GM18873 (cell line): ENCODE measurements around the gene KRTAP4-16.
"Not testable (repeated sequence)": the region's sequence is repeated elsewhere in the genome, so short reads cannot be mapped to it uniquely, and the experiment has no call there.

Experiments
- ATAC-seq: cut with Tn5 transposase; IDR thresholded peaks from one replicate; pipeline ENCODE4 v1.9.1; 2021; ENCODE audit warnings: mild to moderate bottlenecking, moderate library complexity, moderate number of reproducible peaks; ENCODE audit not compliant: unreplicated experiment, low FRiP score

The KRTAP4-16 gene

GRCh38 chr17:41101586-41102259 is at the start of gene KRTAP4-16:
TSS of gene KRTAP4-16 (minus strand) at chr17:41102209. CDS start at chr17:41102209, 0 bp downstream.
- ATAC-seq = no peak

GRCh38 chr17:41151525-41151924 is 49.5 kb upstream of the KRTAP4-16 start:
- no peak for ATAC-seq

DNA sequence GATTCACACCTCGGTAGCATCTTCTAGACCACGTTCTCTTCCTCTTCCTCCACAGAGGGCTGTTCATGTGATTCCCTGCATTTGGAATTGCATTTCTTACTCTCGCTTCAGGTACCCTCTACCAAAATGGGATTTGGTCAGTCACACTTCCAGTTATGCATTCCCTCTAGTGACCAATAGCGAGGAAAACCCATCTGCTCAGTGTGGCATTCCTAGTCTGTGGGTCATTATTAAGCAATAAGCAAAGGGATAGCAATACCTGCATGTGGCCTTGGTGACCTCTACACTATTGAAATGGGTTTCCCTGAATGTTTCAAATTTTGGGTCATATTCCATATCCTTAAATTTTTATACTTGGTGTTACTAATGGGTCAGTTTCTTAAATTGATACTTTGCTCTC is 48.0 kb upstream of the KRTAP4-16 start:
- ATAC-seq = no peak

DNA sequence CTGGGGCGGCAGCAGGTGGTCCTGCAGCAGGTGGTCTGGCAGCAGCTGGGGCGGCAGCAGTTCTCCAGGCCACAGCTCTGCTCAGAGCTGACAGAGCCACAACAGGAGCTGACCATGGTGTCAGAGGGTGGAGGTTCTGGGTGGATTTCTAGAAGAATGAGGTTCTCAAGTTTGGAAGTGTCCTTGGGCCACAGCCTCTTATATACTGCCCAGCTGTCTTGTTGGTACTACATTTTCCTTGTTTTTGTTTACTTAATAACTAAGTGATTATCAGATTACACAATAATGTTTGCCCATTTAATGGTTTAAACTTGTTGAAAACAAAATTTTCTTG is 47.6 kb upstream of the KRTAP4-16 start, which contains the start of gene KRTAP4-5:
KRTAP4-5 (minus strand) TSS at position 174 of the 334 bp plus-strand sequence; CDS start at position 116, 58 bp downstream.
- no peak for ATAC-seq

DNA sequence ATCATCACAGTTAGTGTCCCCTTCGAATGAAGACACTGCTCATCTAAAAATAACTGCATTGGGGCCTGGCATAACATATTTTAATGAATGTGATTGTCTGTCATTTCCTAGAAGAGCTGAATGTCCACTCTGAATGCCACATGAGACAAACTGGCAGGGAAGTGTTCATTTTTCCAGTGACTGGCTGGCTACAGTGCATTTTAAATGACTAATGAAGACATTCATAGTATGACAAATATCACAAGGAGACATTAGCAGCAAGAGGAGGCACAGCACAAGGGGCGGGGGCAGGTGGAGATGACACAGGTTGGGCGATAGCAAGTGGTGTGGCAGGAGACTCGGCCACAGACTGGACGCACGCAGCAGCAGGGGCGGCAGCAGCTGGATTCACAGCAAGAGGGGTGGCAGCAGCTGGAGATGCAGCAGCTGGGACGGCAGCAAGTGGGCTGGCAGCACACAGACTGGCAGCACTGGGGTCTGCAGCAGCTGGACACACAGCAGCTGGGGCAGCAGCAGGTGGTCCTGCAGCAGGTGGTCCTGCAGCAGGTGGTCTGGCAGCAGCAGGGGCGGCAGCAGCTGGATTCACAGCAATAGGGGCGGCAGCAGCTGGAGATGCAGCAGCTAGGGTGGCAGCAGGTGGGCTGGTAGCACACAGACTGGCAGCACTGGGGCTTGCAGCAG is 47.1 kb upstream of the KRTAP4-16 start:
- not testable (repeated sequence) for ATAC-seq

GRCh38 chr17:41147531-41148204 is 45.7 kb upstream of the KRTAP4-16 start:
- no peak for ATAC-seq

DNA sequence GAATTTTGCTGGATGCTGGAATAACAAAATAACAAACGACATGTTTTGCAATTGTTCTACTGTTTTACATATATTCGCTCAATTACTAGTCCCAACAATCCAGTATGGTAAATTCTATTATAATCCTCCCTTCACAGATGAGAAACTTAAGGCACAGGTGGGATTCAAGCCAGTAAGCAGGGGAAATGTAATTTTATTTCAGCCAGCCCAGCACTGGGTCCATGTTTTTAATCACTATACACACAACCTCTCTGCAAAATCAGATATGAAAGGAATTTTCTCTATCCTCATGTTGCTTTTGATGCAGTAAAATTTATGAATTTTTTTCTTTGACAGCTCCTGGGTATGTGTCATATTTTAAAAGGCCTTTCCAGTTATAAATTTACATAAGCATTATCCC is 43.3 kb upstream of the KRTAP4-16 start:
- ATAC-seq = no peak

DNA sequence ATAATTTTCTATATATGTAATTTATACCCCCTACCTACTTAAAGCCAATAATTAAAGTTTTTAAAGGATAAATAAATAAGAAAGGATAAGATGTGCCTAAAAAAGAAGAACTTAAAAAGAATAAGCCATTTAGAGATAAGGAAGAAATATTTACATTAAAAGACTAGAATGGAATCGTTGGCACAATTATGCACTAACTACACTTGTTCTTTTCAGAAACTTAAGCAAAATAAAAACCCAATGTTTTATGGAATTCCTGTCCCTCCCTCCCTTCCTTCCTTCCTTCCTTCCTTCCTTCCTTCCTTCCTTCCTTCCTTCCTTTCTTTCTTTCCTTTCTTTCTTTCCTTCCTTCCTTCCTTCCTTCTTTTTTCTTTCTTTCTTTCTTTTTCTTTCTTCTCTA is 42.8 kb upstream of the KRTAP4-16 start:
- ATAC-seq = no peak

- ATAC-seq = no peak
Measured at GRCh38 chr17:41141361-41141760, 39.4 kb upstream of the KRTAP4-16 start.

- no peak for ATAC-seq
Measured at GRCh38 chr17:41140360-41141131, 38.5 kb upstream of the KRTAP4-16 start, which contains the start of gene KRTAP4-6. TSS of gene KRTAP4-6 (minus strand) at chr17:41140544. CDS start at chr17:41140487, 57 bp downstream.

DNA sequence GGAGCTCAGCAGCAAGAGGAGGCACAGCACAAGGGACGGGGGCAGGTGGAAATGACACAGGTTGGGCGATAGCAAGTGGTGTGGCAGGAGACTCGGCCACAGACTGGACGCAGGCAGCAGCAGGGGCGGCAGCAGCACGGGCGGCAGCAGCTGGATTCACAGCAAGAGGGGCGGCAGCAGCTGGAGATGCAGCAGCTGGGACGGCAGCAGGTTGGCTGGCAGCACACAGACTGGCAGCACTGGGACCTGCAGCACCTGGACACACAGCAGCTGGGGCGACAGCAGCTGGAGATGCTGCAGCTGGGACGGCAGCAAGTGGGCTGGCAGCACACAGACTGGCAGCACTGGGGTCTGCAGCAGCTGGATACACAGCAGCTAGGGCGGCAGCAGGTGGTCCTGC is 37.9 kb upstream of the KRTAP4-16 start:
- ATAC-seq = not testable (repeated sequence)

DNA sequence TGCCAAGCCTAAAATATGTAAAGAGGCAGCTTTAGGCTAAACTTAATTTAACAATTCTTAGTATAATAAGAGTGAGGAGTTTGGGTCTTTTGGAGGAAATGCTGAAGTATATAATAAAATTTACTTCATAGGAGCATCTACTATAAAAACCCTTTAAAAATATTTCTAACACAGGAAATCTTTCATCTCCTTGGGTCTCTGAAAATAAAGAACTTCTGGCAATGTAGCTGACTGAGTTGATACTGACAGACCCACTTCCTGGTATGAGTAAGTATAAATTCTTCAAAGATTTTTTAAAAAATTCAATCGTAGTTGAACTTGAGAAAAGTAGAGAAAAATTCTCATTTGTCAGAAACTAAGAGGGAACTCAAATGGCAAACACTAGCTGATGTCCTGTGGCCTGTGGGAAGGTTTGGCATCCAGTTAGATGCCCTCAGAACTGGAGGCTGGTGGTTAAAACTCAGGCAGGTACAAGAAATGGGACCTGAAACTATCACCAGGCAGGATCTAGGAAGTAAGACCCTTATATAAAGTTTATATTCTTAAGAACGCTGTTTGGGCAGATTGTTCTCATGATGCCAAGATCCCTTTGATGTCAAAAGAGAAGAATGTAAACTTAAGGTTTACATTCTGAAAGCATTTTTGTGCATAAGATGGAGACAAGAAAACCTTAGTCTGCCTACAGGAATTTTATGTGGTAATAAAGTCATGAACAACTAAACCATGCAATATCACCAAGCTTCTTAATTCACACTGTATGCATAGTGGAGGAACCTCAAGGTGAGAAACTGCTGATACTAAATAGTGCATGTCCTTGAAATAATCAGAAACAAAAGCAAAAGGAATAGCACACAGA is 32.1 kb upstream of the KRTAP4-16 start:
- ATAC-seq = no peak

DNA sequence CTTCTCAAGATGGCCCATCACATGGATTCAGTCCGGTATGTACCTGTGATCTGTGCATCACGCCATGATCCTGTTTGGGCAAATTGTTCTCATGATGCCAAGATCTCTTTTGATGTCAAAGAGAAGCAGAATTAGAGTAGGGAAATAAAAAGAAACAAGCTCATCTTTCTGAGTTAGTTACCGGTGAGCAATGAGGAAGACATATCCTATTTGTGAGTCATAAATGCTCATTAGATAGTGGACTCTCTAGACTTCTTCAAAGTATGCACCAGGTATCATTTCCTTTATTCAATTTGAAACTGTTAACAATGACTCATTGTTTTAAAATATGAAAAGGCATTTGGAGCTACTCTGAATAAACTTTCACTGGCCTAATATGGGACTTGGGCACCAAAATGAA is 30.0 kb upstream of the KRTAP4-16 start:
- ATAC-seq = no peak

GRCh38 chr17:41127371-41127770 is 25.4 kb upstream of the KRTAP4-16 start:
- no peak for ATAC-seq

- no peak for ATAC-seq
Measured at GRCh38 chr17:41126412-41126811, 24.4 kb upstream of the KRTAP4-16 start.

GRCh38 chr17:41125064-41125463 is 23.1 kb upstream of the KRTAP4-16 start:
- ATAC-seq = no peak

- ATAC-seq = not testable (repeated sequence)
Measured at GRCh38 chr17:41123991-41124371, 22.0 kb upstream of the KRTAP4-16 start, which contains the start of gene KRTAP4-12. TSS of gene KRTAP4-12 (minus strand) at chr17:41124182. CDS start at chr17:41124122, 60 bp downstream.

DNA sequence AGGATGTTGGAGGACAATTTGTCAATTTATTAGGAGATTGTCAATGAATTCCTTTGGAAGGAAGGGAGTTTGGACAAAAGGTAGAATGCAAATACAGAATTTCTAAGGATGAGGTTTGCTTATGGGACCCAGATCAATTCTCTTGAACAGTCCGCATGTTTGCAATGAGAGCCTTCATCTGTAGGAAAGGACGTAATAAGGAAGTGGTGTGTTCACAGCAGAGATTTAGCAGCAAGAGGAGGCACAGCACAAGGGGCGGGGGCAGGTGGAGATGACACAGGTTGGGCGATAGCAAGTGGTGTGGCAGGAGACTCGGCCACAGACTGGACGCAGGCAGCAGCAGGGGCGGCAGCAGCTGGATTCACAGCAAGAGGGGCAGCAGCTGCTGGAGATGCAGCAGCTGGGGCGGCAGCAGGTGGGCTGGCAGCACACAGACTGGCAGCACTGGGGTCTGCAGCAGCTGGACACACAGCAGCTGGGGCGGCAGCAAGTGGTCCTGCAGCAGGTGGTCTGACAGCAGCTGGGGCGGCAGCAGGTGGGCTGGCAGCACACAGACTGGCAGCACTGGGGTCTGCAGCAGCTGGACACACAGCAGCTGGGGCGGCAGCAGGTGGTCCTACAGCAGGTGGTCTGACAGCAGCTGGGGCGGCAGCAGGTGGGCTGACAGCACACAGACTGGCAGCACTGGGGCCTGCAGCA is 21.4 kb upstream of the KRTAP4-16 start:
- not testable (repeated sequence) for ATAC-seq

DNA sequence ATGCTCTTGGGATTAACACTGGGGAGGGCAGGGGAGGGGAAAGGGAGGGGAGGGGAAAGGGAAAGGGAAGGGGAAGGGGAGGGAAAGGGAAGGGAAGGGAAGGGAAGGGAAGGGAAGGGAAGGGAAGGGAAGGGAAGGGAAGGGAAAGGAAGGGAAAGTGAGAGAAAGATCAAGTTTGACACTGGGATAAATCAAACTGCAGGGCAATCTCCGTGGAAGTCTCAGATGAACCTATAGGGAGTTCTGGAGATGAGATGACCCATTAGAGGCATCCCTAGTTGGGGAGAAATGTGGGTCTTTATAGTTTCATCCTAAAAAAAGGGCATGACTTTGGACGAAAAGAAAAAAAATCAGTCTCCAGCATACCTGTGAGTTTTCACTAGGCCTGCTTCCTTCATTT is 19.7 kb upstream of the KRTAP4-16 start:
- no peak for ATAC-seq
